A673 (cell line): ENCODE data around the gene RACK1. TPM values are rescaled to one million over a fixed set of nuclear protein-coding genes. Genes with fewer than 3 reads are reported as not detected.
A peak's percentile ranks its signal among the peaks of the same experiment; 100 is the strongest.

Source experiments
- BruUV-seq: library from RNA; stranded (reverse); fragments of 400-500 nt; replicated peaks from 2 replicates; lab custom pipeline; 2021; lab: Mats Ljungman, UMichigan
- CTCF ChIA-PET: fragments of 300-600 bp; sonication (Branson Sonifier 250); formaldehyde crosslinking; loops from one replicate; lab custom pipeline; 2022; ENCODE audit warnings: antibody characterized with exemption; lab: Charles Lee
- POLR2A ChIA-PET: fragments of 300-600 bp; sonication (Branson Sonifier 250); formaldehyde crosslinking; loops from one replicate; lab custom pipeline; 2022; ENCODE audit warnings: antibody characterized with exemption; ENCODE audit not compliant: low non-redundant PET; lab: Charles Lee
- DNase-seq: peaks from one replicate; pipeline ENCODE4 v3.0.0-alpha.2; 2015; ENCODE audit warnings: low spot score
- H3K27ac ChIP-seq: fragments of 200-600 bp; sonication (generic); 2 replicates; pipeline ENCODE4 v1.5.1; 2016; ENCODE audit warnings: mixed run types, low read depth, mild to moderate bottlenecking, mixed read lengths, antibody characterized with exemption, low read length; ENCODE audit not compliant: poor library complexity, severe bottlenecking
- H3K27me3 ChIP-seq: fragments of 200-600 bp; sonication (generic); replicated peaks from 2 replicates; pipeline ENCODE4 v1.6.1; 2017; ENCODE audit warnings: mixed run types, low read depth, mild to moderate bottlenecking, mixed read lengths, antibody characterized with exemption, low read length; ENCODE audit not compliant: insufficient read depth, poor library complexity
- H3K36me3 ChIP-seq: fragments of 200-600 bp; sonication (generic); 2 replicates; pipeline ENCODE4 v1.6.1; 2016; ENCODE audit warnings: mixed run types, mild to moderate bottlenecking, mixed read lengths, antibody characterized with exemption, low read length; ENCODE audit not compliant: insufficient read depth, poor library complexity, severe bottlenecking
- H3K4me1 ChIP-seq: fragments of 200-600 bp; sonication (generic); 2 replicates; pipeline ENCODE4 v1.6.1; 2017; ENCODE audit warnings: mixed run types, mild to moderate bottlenecking, mixed read lengths, antibody characterized with exemption, low read length; ENCODE audit not compliant: insufficient read depth, poor library complexity, severe bottlenecking
- H3K4me3 ChIP-seq: fragments of 200-600 bp; sonication (generic); 2 replicates; pipeline ENCODE4 v1.5.1; 2016; ENCODE audit warnings: low read depth, mixed run types, mild to moderate bottlenecking, mixed read lengths, low read length; ENCODE audit not compliant: poor library complexity, severe bottlenecking
- H3K9me3 ChIP-seq: fragments of 200-600 bp; sonication (generic); 2 replicates; pipeline ENCODE4 v1.6.1; 2016; ENCODE audit warnings: mixed run types, low read depth, mild to moderate bottlenecking, mixed read lengths, antibody characterized with exemption, low read length; ENCODE audit not compliant: poor library complexity, severe bottlenecking
- CTCF ChIP-seq: fragments of 300-800, 200-600 bp; sonication (generic); conservative IDR thresholded peaks from 2 replicates; pipeline ENCODE4 v1.5.1; 2017; ENCODE audit warnings: low read depth, mild to moderate bottlenecking, antibody characterized with exemption, low read length, moderate library complexity, mixed read lengths
- EZH2 ChIP-seq: fragments of 200-600 bp; sonication (generic); IDR thresholded peaks from 2 replicates; pipeline ENCODE4 v1.6.1; 2017; ENCODE audit warnings: borderline replicate concordance, low read depth, mild to moderate bottlenecking, mixed read lengths, antibody characterized with exemption, low read length; ENCODE audit not compliant: poor library complexity, severe bottlenecking
- intact Hi-C: fragments of 100-400 bp; cut with micrococcal nuclease; formaldehyde crosslinking; loops from one replicate; pipeline ENCODE4 v1.10.0; 2022; ENCODE audit not compliant: unreplicated experiment
- total RNA-seq: library from RNA; stranded (reverse); gene quantifications from 2 replicates; pipeline ENCODE4 v1.2.3, GENCODE V29; 2021

RACK1 gene
- total RNA-seq, 1 experiment from 2014 or later = 1,719 TPM

- H3K36me3 ChIP-seq = peaks cover 7% of the 10 kb centered on the region
- TF ChIP-seq CTCF (no peak), EZH2 (no peak)
- ChIA-PET CTCF (no interaction called here), POLR2A (no interaction called here)
- intact Hi-C loops = no loop called here
- H3K27ac ChIP-seq = no peak overlapping the region
- BruUV-seq = no TSS peak
- no peak overlapping the region for H3K4me3 ChIP-seq
- DNase-seq = no peak
- H3K9me3 ChIP-seq = no peaks in the 10 kb centered on the region
- no peaks in the 10 kb centered on the region for H3K27me3 ChIP-seq
- no peaks in the 10 kb centered on the region for H3K4me1 ChIP-seq
Observed at GRCh38 chr5:181263633-181264032, 19.9 kb upstream of the RACK1 start.

- Histone ChIP-seq H3K27ac (peak overlapping the region; percentile 98), H3K4me1 (no peaks in the 10 kb centered on the region), H3K9me3 (no peaks in the 10 kb centered on the region), H3K4me3 (peak overlapping the region; percentile 98), H3K36me3 (peaks cover 15% of the 10 kb centered on the region), H3K27me3 (no peaks in the 10 kb centered on the region)
- no TSS peak for BruUV-seq
- CTCF ChIA-PET = no interaction called here
- TF ChIP-seq CTCF (no peak), EZH2 (no peak)
- DNase-seq = peak; percentile 73
- POLR2A ChIA-PET = no interaction called here
- intact Hi-C loops = loop anchor here (2.0 kb wide), 1 partner anchor 77 kb away; no protein-coding TSS in a partner anchor
Observed at GRCh38 chr5:181261320-181262049, 17.8 kb upstream of the RACK1 start.

GRCh38 chr5:181260720-181261319 is 17.1 kb upstream of the RACK1 start, which contains the start of gene TRIM52:
Gene TRIM52 (minus strand): TSS chr5:181261143. CDS start chr5:181260813, 330 bp downstream.
- intact Hi-C loops = loop anchor here (2.0 kb wide), 1 partner anchor 76 kb away; no protein-coding TSS in a partner anchor
- CTCF ChIA-PET = no interaction called here
- Histone ChIP-seq H3K36me3 (peaks cover 17% of the 10 kb centered on the region), H3K9me3 (no peaks in the 10 kb centered on the region), H3K4me1 (no peaks in the 10 kb centered on the region), H3K27me3 (no peaks in the 10 kb centered on the region), H3K27ac (peak within 1 kb of the TSS; percentile 98), H3K4me3 (peak within 1 kb of the TSS; percentile 98)
- POLR2A ChIA-PET = no interaction called here
- BruUV-seq = no TSS peak
- TF ChIP-seq CTCF (no peak), EZH2 (no peak)
- peak; percentile 91 for DNase-seq
